HG03039 (cell line): Measurements from ENCODE around the gene TACO1.

Experiments used
- ATAC-seq: cut with Tn5 transposase; IDR thresholded peaks from one replicate; pipeline ENCODE4 v1.9.1; 2021; ENCODE audit warnings: mild to moderate bottlenecking, moderate library complexity; ENCODE audit not compliant: unreplicated experiment

The TACO1 gene

DNA sequence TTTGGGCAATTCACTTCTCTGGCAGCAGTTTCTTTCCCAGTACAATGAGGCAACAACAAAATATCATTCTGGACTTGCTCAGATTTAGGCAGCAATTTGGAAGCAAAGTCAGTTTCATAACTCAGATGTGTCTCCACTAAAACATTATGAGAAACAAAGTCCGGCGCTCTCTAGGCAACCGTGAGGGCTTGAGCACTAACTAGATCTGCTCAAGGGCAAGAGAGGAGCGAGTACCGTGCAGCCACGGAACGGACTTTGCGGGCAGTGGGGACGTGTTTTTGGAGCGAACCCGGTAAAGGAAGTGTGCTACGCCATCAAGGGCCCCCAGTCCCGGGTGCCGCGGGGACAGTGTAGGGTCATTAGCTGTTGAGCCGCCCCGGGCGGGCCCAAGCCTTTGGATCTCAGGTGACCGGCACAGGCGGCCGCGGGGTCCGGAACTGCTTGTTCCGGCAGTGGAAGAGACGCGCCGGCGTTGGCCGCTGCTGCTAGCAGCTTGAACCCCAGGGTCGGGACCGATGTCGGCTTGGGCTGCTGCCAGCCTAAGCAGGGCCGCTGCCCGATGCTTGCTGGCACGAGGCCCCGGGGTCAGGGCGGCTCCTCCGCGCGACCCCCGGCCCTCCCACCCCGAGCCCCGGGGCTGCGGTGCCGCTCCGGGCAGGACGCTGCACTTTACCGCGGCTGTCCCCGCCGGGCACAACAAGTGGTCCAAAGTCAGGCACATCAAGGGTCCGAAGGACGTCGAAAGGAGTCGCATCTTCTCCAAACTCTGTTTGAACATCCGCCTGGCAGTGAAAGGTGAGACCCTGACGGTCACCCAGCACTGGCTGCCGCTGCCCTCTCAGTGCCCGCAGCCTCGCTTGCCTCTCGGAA, at the start of gene TACO1:
TSS of gene TACO1 (plus strand) at position 327 of the 870 bp plus-strand sequence. CDS start at position 516, 189 bp downstream.
- peak; percentile 69 for ATAC-seq

- no peak for ATAC-seq
Observed at GRCh38 chr17:63552211-63552610, 48.5 kb upstream of the TACO1 start.

GRCh38 chr17:63555500-63556156, 45.1 kb upstream of the TACO1 start:
- no peak for ATAC-seq

DNA sequence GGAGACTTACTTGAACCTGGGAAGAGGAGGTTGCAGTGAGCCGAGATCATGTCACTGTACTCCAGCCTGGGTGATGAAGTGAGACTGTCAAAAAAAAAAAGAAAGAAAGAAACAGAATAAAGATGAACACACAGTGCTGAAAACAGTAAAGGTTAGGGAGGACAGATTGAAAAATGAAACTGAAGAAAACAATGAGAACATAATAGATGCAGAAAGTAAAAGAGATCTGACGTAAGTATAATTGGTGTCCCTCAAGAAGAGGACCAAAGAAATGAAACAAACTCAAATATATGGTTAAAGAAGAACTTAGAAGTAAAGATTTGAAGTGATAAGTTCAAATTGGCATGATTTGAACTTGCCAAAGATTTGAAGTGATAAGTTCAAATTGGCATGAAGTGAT, 43.3 kb upstream of the TACO1 start:
- no peak for ATAC-seq

GRCh38 chr17:63558441-63558840, 42.3 kb upstream of the TACO1 start:
- ATAC-seq, result no peak

DNA sequence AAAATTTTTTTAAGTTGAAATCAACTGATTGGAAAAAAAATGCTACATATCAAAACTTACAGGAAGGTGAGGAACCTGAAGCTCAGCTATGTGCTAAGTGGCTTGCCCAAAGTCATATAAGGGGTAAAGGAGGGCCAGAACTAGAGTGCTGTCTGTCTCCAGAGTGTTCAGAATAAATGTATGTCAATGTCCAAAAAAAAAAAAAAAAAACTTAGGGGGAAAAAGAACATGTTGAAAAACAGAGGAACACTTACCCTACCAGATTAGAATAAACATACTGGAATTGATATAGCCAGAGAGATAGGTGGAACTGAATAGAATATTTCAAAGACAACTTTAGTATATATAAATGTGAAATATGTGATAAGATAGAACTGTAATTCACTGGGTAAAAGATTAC, 38.9 kb upstream of the TACO1 start:
- ATAC-seq, result no peak

GRCh38 chr17:63563339-63563738, 37.4 kb upstream of the TACO1 start:
- ATAC-seq, result no peak

DNA sequence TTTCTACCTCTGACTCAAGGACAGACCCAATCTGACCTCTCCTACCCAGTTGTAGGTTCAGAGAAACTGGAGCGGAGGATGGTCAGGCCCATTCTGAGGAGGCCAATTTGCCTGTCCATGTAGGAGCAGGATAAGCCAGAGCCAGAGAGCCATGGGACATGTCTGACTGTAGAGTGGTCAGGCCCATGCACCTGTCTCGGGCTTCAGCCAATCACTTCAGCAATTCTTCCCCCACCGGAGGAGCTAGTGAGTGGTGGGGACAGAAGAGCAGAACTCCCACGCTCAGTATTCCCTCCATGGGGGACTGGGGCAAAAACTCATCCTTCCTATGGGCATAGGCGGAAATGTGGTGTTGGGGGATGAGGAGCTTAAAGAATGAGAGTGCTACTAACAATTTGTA, 36.1 kb upstream of the TACO1 start:
- ATAC-seq, result no peak

GRCh38 chr17:63567229-63567628, 33.5 kb upstream of the TACO1 start:
- no peak for ATAC-seq

DNA sequence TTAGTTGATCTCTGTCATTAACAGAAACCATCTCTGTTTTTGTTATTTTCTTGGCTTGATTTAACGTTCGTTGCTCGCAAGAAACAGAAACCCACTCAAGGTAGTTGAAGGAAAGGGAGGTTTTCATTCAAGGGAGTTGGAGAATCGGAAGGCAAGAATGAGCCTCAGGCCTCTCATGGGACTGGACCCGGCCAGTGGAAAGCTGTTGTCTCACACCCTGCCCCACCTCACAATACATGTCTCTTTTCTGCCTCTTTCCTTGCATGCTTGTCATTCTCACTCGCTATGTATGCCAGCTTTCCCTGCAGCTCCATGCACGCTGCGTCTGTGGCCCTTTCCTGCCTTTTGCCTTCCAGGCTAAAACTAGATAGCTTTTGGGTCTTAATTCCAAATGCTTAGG, 32.1 kb upstream of the TACO1 start:
- ATAC-seq, result no peak

- no peak for ATAC-seq
Observed at GRCh38 chr17:63571632-63572310, 28.9 kb upstream of the TACO1 start.

DNA sequence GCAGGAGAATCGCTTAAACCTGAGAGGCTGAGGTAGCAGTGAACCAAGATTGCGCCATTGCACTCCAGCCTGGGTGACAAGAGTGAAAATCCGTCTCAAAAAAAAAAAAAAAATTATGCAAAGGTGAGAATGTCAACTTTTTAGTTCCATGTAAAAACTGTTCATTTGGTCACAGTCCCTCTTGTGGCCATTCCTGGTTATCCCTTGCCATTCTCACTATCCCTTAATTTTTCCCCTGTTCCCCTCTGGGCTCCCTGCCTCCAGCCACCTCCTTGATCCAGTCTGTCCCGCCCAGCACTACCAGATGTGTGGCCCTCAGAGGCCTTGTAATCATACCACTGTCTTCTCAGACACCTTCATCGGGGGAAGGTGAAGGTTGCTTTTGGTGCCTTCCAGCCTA, 27.1 kb upstream of the TACO1 start:
- ATAC-seq, result no peak

DNA sequence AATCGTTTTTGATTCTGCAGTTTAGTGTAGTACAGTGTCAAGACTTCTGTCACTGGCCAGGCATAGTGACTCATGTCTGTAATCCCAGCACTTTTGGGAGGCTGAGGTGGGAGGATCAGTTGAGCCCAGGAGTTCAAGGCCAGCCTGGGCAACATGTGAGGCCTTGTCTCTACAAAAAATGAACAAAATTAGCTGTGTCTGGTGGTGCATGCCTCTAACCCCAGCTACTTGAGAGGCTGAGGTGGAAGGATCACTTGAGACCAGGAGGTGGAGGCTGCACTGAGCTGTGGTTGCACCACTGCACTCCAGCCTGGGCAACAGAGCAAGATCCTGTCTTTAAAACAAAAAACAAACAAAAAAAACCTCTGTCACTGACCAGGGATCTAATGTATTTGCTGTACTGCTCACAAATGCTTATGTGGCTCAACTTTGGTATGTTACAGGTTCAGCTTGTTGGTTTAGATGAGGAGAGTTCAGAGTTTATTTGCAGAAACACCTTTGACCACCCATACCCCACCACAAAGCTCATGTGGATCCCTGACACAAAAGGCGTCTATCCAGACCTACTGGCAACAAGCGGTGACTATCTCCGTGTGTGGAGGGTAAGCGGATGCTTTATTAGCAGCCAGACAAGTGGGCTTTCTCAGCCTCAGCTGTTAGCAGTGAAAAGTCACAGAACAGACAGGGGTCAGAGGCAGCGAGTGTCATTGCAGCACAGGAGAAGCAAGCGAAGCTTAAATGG, 22.5 kb upstream of the TACO1 start:
- ATAC-seq, result no peak

GRCh38 chr17:63578769-63579111, 22.0 kb upstream of the TACO1 start:
- no peak for ATAC-seq

- no peak for ATAC-seq
Observed at GRCh38 chr17:63579633-63580032, 21.1 kb upstream of the TACO1 start.

DNA sequence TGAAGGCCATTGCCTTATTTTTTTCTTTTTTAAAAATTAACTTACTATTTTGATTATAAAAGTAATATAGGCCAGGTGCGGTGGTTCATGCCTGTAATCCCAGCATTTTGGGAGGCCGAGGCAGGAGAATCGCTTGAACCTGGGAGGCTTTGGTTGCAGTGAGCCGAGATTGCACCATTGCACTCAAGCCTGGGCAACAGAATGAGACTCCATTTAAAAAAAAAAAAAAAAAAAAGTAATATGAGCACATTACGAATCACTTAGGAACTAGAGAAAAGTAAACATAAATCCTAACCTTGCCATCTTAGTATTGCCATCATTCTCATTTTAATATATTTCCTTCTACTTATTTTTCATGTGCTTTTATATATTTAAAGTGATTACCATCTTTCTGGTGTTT, 12.9 kb upstream of the TACO1 start:
- no peak for ATAC-seq

GRCh38 chr17:63588797-63589196, 11.9 kb upstream of the TACO1 start:
- no peak for ATAC-seq

GRCh38 chr17:63589646-63590045, 11.0 kb upstream of the TACO1 start:
- ATAC-seq, result no peak

DNA sequence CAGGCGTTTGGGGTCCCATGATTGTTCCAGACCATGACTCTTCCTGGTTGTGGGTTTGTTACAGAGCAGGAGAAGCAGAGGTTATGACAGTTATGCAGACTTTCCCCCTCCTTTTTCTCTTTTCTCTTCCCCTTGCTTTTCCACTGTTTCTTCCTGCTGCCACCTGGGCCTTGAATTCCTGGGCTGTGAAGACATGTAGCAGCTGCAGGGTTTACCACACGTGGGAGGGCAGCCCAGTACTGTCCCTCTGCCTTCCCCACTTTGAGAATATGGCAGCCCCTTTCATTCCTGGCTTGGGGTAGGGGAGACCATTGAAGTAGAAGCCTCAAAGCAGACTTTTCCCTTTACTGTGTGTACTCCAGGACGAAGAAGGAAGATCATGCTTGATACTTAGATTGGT, 7.9 kb upstream of the TACO1 start:
- no peak for ATAC-seq

DNA sequence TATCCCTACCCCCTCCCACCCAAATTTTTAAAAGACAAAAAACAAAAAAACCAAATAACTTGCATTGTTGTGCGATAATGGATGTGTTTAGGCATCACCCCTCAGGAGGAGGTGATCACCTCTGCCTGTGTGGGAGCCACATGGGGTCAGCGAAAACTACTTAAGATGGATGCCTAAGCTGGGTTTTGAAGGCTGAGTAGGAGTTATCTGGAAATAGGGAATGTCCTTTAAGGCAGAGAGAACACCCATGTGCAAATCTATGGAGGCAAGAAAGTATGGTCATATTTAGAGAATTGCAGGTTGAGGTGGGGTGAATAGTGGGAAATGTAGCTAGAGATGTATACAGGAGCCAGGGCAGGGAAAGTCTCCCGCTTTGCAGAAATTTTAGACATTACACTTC, 5.6 kb upstream of the TACO1 start:
- ATAC-seq, result no peak

DNA sequence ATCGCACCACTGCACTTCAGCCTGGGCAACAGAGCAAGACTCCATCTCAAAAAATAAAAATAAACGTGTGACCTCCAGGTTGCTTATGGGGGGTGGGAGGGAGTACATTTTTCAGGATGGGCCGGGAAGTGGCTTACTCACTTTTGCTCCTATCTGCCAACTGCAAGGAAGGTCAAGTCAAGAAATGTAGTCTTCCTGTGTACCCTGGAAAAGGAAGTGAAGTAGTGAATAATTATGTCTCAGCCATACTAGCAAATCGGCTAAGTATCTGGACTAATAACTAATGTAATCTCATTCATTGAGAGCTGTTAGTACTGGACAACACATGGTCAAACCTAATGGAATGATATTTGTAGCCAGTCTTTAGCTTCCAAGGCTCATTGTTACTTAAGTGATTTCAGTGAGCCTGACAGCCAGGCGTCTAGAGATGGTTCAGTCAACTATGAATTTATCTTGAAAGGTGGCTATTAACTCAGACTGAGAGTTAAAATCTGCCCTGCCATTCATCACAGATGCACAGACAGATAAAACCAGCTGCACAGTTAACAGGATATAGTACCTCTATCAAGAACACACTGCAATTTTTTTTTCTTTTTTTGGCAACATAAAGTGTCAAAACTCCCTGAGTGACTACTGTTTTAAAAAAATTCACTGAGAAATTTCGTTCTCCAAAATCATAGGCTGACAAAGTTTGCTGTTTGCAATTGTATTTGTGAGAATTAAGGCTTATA, 3.7 kb upstream of the TACO1 start:
- ATAC-seq, result no peak
